Measurements from ENCODE around the gene MOV10. TPM values are rescaled to one million over a fixed set of nuclear protein-coding genes. Genes with fewer than 3 reads are reported as not detected.

MOV10 gene
- total and polyA plus RNA-seq, 9 of the 15 experiments (the other 6 are each of a cell fraction or from before 2014, with no cell fraction given): 16.7 to 105 (median 49.5) TPM

GRCh38 chr1:112673592-112674439, 643 bp upstream of the MOV10 start (continued):
- TF ChIP-seq ZBTB26 (CRISPR knock-in tag; IDR thresholded peaks at IDR 0.05): no peak
- no peak for TF ChIP-seq ZC3H8 (IDR thresholded peaks at IDR 0.05)
- no peak for TF ChIP-seq TEAD4 (IDR thresholded peaks at IDR 0.05; ENCODE audit: low read length)
- TF ChIP-seq TEAD4 (CRISPR knock-in tag; IDR thresholded peaks at IDR 0.05; ENCODE audit: borderline replicate concordance): no peak
- peak; percentile 89; the same call in 1 of the 2 replicates for TF ChIP-seq ZNF830 (CRISPR knock-in tag; IDR thresholded peaks at IDR 0.05)
- no peak for TF ChIP-seq KAT2B (IDR thresholded peaks at IDR 0.05; ENCODE audit: low read depth, low read length)
- TF ChIP-seq ZBTB12 (CRISPR knock-in tag; IDR thresholded peaks at IDR 0.05): no peak
- no peak for TF ChIP-seq TRIM25 (IDR thresholded peaks at IDR 0.05; ENCODE audit: borderline replicate concordance)
- TF ChIP-seq SRSF7 (optimal IDR thresholded peaks at IDR 0.05; ENCODE audit: low read depth, low read length): no peak
- peak; percentile 95 to 98 for TF ChIP-seq RCOR1 (IDR thresholded peaks at IDR 0.05; ENCODE audit: borderline replicate concordance in 1 of 2, low read depth in 2 of 2, low read length in 2 of 2)
- no peak for TF ChIP-seq CHD1 (IDR thresholded peaks at IDR 0.05; ENCODE audit: low read length)
- no peak for TF ChIP-seq PRDM10 (IDR thresholded peaks at IDR 0.05; ENCODE audit: partially characterized antibody)
- TF ChIP-seq JUN (IDR thresholded peaks at IDR 0.05; ENCODE audit: borderline replicate concordance, low read depth, low read length): 0 out of 2 replicates have a peak, but pooled peaks have one; percentile 5
- TF ChIP-seq JUN (CRISPR knock-in tag; IDR thresholded peaks at IDR 0.05; ENCODE audit: borderline replicate concordance): no peak
- TF ChIP-seq UBTF (IDR thresholded peaks at IDR 0.05; ENCODE audit: borderline replicate concordance in 1 of 2, low read depth in 2 of 2, low read length in 2 of 2): no peak
- peak; percentile 28 for TF ChIP-seq CCNT2 (IDR thresholded peaks at IDR 0.05; ENCODE audit: borderline replicate concordance, extremely low read depth, insufficient read length, low read depth, low read length)
